SK-N-MC (cell line): Measurements from ENCODE around the gene UTP25.

Experiments
- EZH2 ChIP-seq: fragments of 200-600 bp; sonication (generic); IDR thresholded peaks from one replicate; pipeline ENCODE4 v1.6.1; 2017; ENCODE audit warnings: antibody characterized with exemption
- POLR2AphosphoS5 ChIP-seq: IDR thresholded peaks from 2 replicates; pipeline ENCODE4 v1.6.1; 2012; ENCODE audit warnings: mild to moderate bottlenecking, low read depth, low read length, borderline replicate concordance

- TF ChIP-seq EZH2 (no peak), POLR2AphosphoS5 (no peak)
Observed at GRCh38 chr1:209807509-209807908, 20.3 kb upstream of the UTP25 start.
